ENCODE measurements around the gene EMP3. TPM values are rescaled to one million over a fixed set of nuclear protein-coding genes. Genes with fewer than 3 reads are reported as not detected.

Gene EMP3
- total RNA-seq, 2 experiments from 2014 or later = 166 to 195 TPM

- H3K9me3 Mint-ChIP-seq (ENCODE audit: low read depth) = no peaks in the 10 kb centered on the region
- no peak for ATAC-seq
- no peak overlapping the region for H3K27ac Mint-ChIP-seq
- ChIA-PET CTCF (interaction anchor here (0.6 to 3.1 kb wide), 5 partner anchors 11 to 266 kb away, joined by 3 to 43 read pairs (median 4); no protein-coding TSS in a partner anchor), POLR2A (no interaction called here)
- intact Hi-C loops (cut with DNase I, micrococcal nuclease) = no loop called here
- no peaks in the 10 kb centered on the region for H3K36me3 Mint-ChIP-seq (ENCODE audit: low read depth)
- peaks cover 30% of the 10 kb centered on the region for H3K4me1 Mint-ChIP-seq
- no peak overlapping the region for H3K4me3 Mint-ChIP-seq
- DNase-seq = no peak
- no peaks in the 10 kb centered on the region for H3K27me3 Mint-ChIP-seq
These were observed 6.9 kb upstream of the EMP3 start for GRCh38 chr19:48318286-48318987.

DNA sequence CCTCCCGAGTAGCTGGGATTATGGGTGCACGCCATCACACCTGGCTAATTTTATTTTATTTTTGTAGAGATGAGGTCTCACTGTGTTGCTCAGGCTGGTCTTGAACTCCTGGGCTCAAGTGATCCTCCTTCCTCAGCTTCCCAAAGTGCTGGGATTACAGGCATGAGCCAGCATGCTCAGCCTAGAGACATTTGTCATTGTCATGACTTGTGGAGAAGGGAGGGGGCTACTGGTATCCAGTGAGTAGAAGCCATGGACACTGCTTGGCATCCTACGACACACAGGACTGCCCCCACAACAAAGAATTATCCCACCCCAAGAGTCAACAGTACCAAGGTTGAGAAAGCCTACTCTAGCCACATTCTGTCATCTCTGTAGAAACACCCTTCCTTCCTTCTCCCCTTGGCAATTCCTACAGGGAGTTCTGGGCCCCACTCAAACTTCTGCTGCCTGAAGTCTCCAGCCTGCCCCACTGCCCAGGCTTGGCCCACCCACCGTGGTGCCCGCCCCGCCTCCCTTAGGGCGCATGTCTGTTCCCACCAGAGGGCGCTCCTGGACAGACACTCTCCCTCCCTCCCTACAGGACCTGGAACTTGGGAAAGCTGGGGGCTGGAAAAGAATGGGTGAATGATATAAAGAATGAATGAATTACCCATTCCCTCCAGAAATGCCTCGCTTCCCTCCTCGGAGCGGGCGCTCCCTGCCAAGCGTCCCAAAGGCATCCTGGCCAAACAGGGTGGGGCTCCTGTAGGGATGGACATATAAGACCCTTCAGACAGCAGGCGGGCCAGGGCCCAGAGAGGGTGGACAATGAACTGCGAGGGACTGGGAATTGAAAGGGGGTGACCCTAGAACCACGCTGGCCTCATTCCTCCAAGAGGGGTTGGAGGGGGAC, 5.5 kb upstream of the EMP3 start:
- peak overlapping the region; percentile 82 for H3K4me3 Mint-ChIP-seq
- intact Hi-C loops (cut with DNase I, micrococcal nuclease) = loop anchor here (1.0 to 10.0 kb wide), 12 partner anchors 13 to 1345 kb away; partner anchors contain the start of genes BCL2L12 (in 1 of the 2), BICRA (in 1 of the 2), CARD8 (in 1 of the 2) and CYTH2 (in 1 of the 2)

DNA sequence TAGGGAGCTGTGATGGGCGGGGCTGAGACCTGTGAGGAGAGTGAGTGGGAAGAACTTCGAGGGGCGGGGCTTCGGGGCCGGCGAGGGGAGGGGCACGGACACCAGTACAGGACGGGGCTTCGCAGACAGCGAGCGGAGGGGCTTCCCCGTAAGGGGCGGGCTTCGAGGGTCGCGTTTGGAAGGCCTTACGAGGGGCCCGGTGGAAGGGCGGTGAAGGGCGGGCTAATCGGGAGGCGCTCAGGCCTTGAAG, 4.1 kb upstream of the EMP3 start:
- ChIA-PET POLR2A (interaction anchor here (0.6 to 1.8 kb wide), 3 partner anchors 12 to 1133 kb away, joined by 3 to 23 read pairs (median 5); no protein-coding TSS in a partner anchor), CTCF (interaction anchor here (0.5 to 5.8 kb wide), 10 partner anchors 9 to 676 kb away, joined by 3 to 55 read pairs (median 3); partner anchors contain the start of genes SYNGR4, TMEM143 and ZNF114)
- peaks cover 51% of the 10 kb centered on the region for H3K4me1 Mint-ChIP-seq
- intact Hi-C loops (cut with DNase I, micrococcal nuclease) = loop anchor here (1.0 to 10.0 kb wide), 19 partner anchors 12 to 1344 kb away; partner anchors contain the start of genes GRWD1 (in 2 of the 2), SYNGR4 (in 2 of the 2), BCL2L12 (in 1 of the 2) and BICRA (in 1 of the 2)
- H3K27ac Mint-ChIP-seq = peak overlapping the region; percentile 96
- H3K4me3 Mint-ChIP-seq = peak overlapping the region; percentile 82
- no peaks in the 10 kb centered on the region for H3K9me3 Mint-ChIP-seq (ENCODE audit: low read depth)
- ATAC-seq (peak; percentile 75), DNase-seq (peak; percentile 99)
- H3K27me3 Mint-ChIP-seq = no peaks in the 10 kb centered on the region
- H3K36me3 Mint-ChIP-seq (ENCODE audit: low read depth) = peaks cover 6% of the 10 kb centered on the region

More for the DNA sequence above, 5.5 kb upstream of the EMP3 start:
- Mint-ChIP-seq H3K36me3 (ENCODE audit: low read depth) (peaks cover 1% of the 10 kb centered on the region), H3K9me3 (ENCODE audit: low read depth) (no peaks in the 10 kb centered on the region), H3K27ac (no peak overlapping the region), H3K27me3 (no peaks in the 10 kb centered on the region), H3K4me1 (peaks cover 43% of the 10 kb centered on the region)
- POLR2A ChIA-PET = interaction anchor here (1.2 kb wide), 1 partner anchor 14 kb away, joined by 7 read pairs; no protein-coding TSS in a partner anchor
- CTCF ChIA-PET = interaction anchor here (0.6 to 3.1 kb wide), 3 partner anchors 13 to 41 kb away, joined by 4 to 43 read pairs (median 5); no protein-coding TSS in a partner anchor
- ATAC-seq (peak; percentile 14), DNase-seq (peak; percentile 90)

DNA sequence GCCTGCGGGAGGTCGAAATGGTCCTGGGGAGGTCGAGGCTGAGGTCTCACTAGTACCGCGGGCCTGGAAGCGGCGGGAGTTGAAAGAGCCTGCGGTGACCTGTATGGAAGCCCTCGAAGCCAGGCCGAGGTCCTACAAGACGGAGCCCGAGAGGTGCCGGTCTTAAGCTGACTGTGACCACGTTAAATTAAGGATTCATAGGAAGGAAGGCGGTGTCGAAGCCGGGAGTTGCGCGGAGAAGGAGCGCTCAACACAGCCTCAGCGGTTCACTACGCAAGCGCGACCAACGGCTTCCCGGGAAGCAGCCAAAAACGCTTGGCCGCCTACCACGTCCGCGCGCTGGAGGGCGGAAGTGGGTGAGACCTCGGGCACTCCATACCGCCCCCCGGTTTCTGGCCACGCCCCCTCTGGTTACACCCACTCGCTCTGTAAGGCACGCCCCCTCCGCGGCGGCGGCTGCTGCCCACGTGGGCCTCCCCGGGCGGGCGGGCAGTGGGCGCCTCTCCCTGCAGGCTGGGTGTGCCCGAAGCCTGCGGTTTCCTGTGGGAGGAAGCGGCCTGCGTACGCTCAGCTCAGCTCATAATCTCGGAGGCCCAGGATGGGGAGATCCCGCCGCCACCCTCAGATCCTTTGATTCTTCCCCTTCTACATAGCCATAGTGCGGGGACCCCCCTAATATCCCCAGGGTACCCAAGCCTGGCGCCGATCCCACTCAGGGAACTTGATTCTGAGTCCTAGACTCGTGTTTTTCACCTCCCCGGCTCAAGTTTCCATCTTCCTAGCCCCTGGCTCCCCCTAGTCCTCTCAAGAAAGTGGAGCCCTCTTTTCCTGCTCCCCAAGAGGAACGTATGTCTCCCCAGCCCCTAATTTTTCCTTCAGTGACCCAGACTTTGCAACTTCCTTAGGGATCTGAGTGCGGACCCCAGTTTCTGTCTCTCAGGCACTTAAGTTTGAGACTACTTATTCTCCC, 3.4 kb upstream of the EMP3 start:
- Mint-ChIP-seq H3K27ac (peak overlapping the region; percentile 97), H3K36me3 (ENCODE audit: low read depth) (peaks cover 10% of the 10 kb centered on the region), H3K27me3 (no peaks in the 10 kb centered on the region), H3K4me3 (peak overlapping the region; percentile 82), H3K9me3 (ENCODE audit: low read depth) (no peaks in the 10 kb centered on the region), H3K4me1 (peaks cover 56% of the 10 kb centered on the region)
- ATAC-seq = peak; percentile 68
- DNase-seq = peak; percentile 99
- CTCF ChIA-PET = interaction anchor here (0.5 to 5.8 kb wide), 11 partner anchors 7 to 676 kb away, joined by 3 to 55 read pairs (median 3); partner anchors contain the start of genes SYNGR4, TMEM143 and ZNF114
- POLR2A ChIA-PET = interaction anchor here (0.6 to 1.8 kb wide), 4 partner anchors 11 to 1133 kb away, joined by 3 to 23 read pairs (median 5); no protein-coding TSS in a partner anchor
- intact Hi-C loops (cut with DNase I, micrococcal nuclease) = loop anchor here (1.0 to 10.0 kb wide), 21 partner anchors 11 to 1343 kb away; partner anchors contain the start of genes CYTH2 (in 2 of the 2), GRWD1 (in 2 of the 2), SYNGR4 (in 2 of the 2) and BCL2L12 (in 1 of the 2)

DNA sequence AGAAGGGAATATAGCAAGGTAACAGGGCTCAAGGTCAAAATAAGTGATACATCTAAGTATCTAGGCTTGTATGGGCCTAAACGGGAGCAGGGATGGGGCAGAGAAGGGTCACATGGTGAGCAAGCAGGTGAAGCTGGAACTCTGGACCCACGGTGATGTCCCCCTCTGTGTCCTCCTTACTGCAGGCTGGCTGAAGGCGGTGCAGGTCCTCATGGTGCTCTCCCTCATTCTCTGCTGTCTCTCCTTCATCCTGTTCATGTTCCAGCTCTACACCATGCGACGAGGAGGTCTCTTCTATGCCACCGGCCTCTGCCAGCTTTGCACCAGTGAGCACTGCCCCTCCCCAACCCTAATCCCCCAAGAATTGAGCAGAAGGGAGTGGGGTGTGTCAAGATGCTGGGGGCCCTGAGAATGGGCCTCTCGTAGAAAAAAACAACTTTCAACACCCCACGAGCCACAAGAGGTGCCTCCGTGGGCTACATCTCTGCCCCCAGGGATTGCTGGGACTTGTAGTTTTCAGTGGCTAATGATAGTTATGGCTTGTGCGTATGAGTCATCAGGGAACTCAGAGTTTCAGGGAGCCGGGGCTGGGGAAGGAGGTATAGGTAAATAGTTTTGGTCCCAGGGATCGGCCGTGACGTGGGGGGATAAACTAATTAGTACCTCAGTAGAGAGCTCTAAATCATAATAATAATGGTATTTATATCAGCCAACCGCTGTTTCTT, 4.0 kb downstream of the EMP3 start:
- Mint-ChIP-seq H3K27me3 (no peaks in the 10 kb centered on the region), H3K36me3 (ENCODE audit: low read depth) (peaks cover 47% of the 10 kb centered on the region), H3K27ac (peak overlapping the region; percentile 81), H3K9me3 (ENCODE audit: low read depth) (no peaks in the 10 kb centered on the region), H3K4me1 (peaks cover 76% of the 10 kb centered on the region), H3K4me3 (peak overlapping the region; percentile 71)
- peak; percentile 72 for DNase-seq
- intact Hi-C loops (cut with DNase I, micrococcal nuclease) = loop anchor here (5.0 to 10.0 kb wide), 7 partner anchors 68 to 1335 kb away; partner anchors contain the start of genes BCL2L12 (in 1 of the 2), BICRA (in 1 of the 2), GYS1 (in 1 of the 2) and IRF3 (in 1 of the 2)
- POLR2A ChIA-PET = interaction anchor here (0.8 kb wide), 1 partner anchor 126 kb away, joined by 4 read pairs; no protein-coding TSS in a partner anchor
- CTCF ChIA-PET = interaction anchor here (0.5 to 2.0 kb wide), 4 partner anchors 11 to 1064 kb away, joined by 3 to 7 read pairs (median 4); partner anchors contain the start of genes SYNGR4 and TMEM143
- ATAC-seq = no peak

DNA sequence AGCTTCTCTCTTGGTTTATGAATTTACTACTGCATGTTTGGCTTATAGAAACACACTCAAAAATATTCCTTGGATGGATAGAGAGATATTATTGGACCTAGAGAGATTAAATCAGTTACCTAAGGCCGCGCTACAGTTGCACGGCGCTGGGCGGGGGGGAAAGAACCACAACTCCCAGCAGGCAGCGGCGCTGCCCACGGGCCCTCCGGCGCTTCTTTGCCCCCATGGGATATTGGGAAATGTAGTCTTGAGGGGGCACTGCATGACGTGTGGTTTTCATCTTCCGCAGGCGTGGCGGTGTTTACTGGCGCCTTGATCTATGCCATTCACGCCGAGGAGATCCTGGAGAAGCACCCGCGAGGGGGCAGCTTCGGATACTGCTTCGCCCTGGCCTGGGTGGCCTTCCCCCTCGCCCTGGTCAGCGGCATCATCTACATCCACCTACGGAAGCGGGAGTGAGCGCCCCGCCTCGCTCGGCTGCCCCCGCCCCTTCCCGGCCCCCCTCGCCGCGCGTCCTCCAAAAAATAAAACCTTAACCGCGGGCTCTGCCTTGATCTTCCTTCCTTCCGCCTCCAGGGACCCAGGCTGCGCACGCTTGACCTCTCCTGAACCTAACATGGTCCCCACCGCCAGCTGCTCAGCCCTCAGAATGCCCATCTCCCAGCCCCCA, 4.8 kb downstream of the EMP3 start:
- H3K27ac Mint-ChIP-seq = peak overlapping the region; percentile 81
- peak overlapping the region; percentile 71 for H3K4me3 Mint-ChIP-seq
- H3K36me3 Mint-ChIP-seq (ENCODE audit: low read depth) = peaks cover 45% of the 10 kb centered on the region
- DNase-seq = peak; percentile 92
- H3K27me3 Mint-ChIP-seq = no peaks in the 10 kb centered on the region
- no peaks in the 10 kb centered on the region for H3K9me3 Mint-ChIP-seq (ENCODE audit: low read depth)
- ATAC-seq = peak; percentile 25
- ChIA-PET CTCF (interaction anchor here (0.5 to 2.0 kb wide), 4 partner anchors 9 to 55 kb away, joined by 3 to 7 read pairs (median 4); partner anchors contain the start of genes SYNGR4 and TMEM143), POLR2A (interaction anchor here (0.6 kb wide), 1 partner anchor 159 kb away, joined by 4 read pairs; no protein-coding TSS in a partner anchor)
- peaks cover 75% of the 10 kb centered on the region for H3K4me1 Mint-ChIP-seq
- intact Hi-C loops (cut with DNase I, micrococcal nuclease) = loop anchor here (1.0 to 5.0 kb wide), 5 partner anchors 63 to 542 kb away; partner anchors contain the start of genes LIG1 (in 2 of the 2), ZSWIM9 (in 2 of the 2), CARD8 (in 1 of the 2) and PPP1R15A (in 1 of the 2)

DNA sequence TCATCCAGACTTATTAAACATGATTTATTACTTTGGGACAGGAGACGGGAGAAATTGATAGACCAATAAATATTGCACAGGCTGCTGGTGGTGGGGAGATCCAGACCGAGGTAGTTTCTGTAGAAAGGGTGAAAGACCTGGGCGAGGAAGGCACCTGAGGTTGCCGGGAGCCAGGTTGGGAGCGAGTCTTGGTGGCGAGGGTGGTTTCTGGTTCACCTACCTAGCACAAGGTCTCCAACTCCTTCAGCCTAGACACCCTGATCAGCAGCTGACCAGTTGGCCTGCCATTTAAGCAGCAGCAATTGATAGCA, 7.0 kb downstream of the EMP3 start:
- Mint-ChIP-seq H3K27ac (peak overlapping the region; percentile 98), H3K9me3 (ENCODE audit: low read depth) (no peaks in the 10 kb centered on the region), H3K27me3 (no peaks in the 10 kb centered on the region), H3K36me3 (ENCODE audit: low read depth) (peaks cover 34% of the 10 kb centered on the region), H3K4me1 (peaks cover 60% of the 10 kb centered on the region), H3K4me3 (peak overlapping the region; percentile 97)
- CTCF ChIA-PET = interaction anchor here (0.6 to 3.6 kb wide), 14 partner anchors 9 to 1125 kb away, joined by 3 to 55 read pairs (median 8); partner anchors contain the start of genes EMP3, KDELR1, SYNGR4 and TMEM143
- intact Hi-C loops (cut with DNase I, micrococcal nuclease) = loop anchor here (2.0 to 5.0 kb wide), 7 partner anchors 65 to 1076 kb away; partner anchors contain the start of genes CARD8 (in 1 of the 2), CCDC9 (in 1 of the 2), LIG1 (in 1 of the 2) and LMTK3 (in 1 of the 2)
- ATAC-seq (no peak), DNase-seq (no peak)
- POLR2A ChIA-PET = interaction anchor here (0.8 to 2.9 kb wide), 4 partner anchors 9 to 32 kb away, joined by 3 to 23 read pairs (median 4); partner anchors contain the start of genes SYNGR4 and TMEM143

DNA sequence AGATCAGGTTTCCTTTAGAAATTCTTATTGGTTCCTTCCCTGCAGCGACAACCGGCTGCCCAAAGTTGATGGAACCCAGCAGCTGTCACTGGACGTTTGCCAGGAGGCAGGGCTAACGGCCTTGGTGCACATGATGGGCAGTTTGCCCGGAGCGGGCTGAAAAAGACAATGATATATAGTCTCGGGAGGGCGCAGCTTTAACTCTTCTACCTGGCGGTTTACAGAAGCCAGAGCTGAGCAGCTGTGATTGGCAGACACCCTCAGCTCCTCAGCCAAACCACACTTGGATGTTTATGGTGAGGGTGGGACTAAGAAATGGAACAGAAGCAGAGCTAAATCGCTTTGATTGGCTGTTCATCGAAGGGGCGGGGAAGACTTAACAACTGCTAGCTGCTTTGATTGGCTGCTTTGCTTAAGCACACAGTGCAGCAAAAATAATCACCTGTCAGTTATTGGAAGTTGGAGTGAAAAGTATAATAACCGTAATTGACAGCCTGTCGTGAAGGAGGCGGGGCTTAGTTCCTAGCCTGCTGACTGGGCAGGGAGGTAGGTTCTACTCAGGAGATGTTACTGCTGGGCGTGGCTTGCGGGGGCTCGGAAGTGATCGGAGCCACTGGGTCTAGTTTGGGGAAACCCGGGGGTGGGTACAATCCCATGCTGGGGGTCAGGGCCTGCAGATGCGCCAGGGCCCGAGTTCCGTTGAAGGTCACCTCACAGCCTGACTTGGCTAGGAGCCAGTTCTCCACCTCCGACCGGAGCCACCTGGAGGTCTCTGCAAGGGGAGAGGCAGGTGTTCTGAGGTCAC, 7.5 kb downstream of the EMP3 start:
- intact Hi-C loops (cut with DNase I, micrococcal nuclease) = loop anchor here (1.0 to 5.0 kb wide), 14 partner anchors 12 to 1076 kb away; partner anchors contain the start of genes CARD8 (in 1 of the 2), CCDC9 (in 1 of the 2), CYTH2 (in 1 of the 2) and LIG1 (in 1 of the 2)
- peaks cover 55% of the 10 kb centered on the region for H3K4me1 Mint-ChIP-seq
- no peaks in the 10 kb centered on the region for H3K9me3 Mint-ChIP-seq (ENCODE audit: low read depth)
- no peaks in the 10 kb centered on the region for H3K27me3 Mint-ChIP-seq
- H3K36me3 Mint-ChIP-seq (ENCODE audit: low read depth) = peaks cover 29% of the 10 kb centered on the region
- DNase-seq (peak; percentile 97), ATAC-seq (peak; percentile 78)
- ChIA-PET CTCF (interaction anchor here (0.6 to 3.6 kb wide), 17 partner anchors 8 to 1125 kb away, joined by 3 to 55 read pairs (median 4); partner anchors contain the start of genes CARD8, EMP3, KDELR1 and SYNGR4), POLR2A (interaction anchor here (0.8 to 2.9 kb wide), 7 partner anchors 8 to 129 kb away, joined by 3 to 23 read pairs (median 6); partner anchors contain the start of genes EMP3, SYNGR4 and TMEM143)
- H3K4me3 Mint-ChIP-seq = peak overlapping the region; percentile 97
- peak overlapping the region; percentile 98 for H3K27ac Mint-ChIP-seq
